ENCODE results near the gene RIPOR2. TPM values are rescaled to one million over a fixed set of nuclear protein-coding genes. Genes with fewer than 3 reads are reported as not detected.

Gene RIPOR2
- total RNA-seq = 9.9 TPM

DNA sequence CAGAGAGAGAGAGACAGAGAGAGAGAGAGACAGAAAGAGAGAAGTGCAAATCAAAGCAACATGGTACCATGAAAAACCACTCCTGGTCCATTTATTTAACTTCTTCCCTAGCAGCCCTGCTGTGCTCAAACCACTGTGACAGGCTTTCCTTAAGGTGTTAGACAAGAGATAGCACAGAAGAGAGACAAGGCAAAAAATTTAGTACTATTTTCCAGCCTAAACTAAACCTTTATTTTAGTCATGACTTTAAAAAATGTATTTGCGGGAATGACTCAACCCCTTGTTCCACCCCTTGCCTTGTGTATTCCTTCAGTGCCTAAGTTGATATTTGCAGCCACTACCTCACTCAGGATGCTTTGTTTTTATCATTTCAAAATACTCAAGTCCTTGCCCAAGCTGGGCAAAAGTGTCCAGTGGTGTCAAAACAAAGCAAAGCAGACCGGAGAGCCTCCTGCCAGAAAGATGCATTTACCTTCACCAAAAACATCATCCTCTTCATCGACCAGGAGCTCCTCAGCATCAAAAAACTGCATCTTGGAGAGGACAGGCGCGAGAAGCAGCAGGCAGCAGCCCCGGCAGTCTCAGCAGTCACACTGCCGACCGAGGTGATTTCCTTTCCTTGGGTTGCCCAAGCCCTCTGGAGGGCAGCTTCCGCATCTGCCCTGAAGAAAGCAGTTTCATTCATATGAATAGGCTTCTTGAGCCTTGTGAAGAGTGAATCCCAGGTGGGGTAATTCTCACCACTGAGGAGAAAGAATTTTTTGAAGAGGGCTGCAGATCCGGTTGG, at the start of gene RIPOR2:
RIPOR2 (minus strand) TSS at position 595 of the 787 bp plus-strand sequence; CDS start at position 533, 62 bp downstream.
- Histone ChIP-seq H3K4me3 (ENCODE audit: low read length in 3 of 3) (no peak within 1 kb of the TSS), H3K4me1 (ENCODE audit: control insufficient read depth in 3 of 3, insufficient read depth in 3 of 3, low read length in 3 of 3) (peaks cover 10 to 16% (median 15%) of the 10 kb centered on the region in 3 donors), H3K36me3 (ENCODE audit: control insufficient read depth in 3 of 3, insufficient read depth in 3 of 3, low read length in 3 of 3) (no peaks in the 10 kb centered on the region), H3K9me3 (ENCODE audit: control insufficient read depth in 3 of 3, low read length in 3 of 3) (no peaks in the 10 kb centered on the region), H3K27ac (ENCODE audit: low read depth, low read length) (no peak within 1 kb of the TSS), H3K27me3 (ENCODE audit: control insufficient read depth in 3 of 3, insufficient read depth in 3 of 3, low read length in 3 of 3) (no peaks in the 10 kb centered on the region), H3K9ac (ENCODE audit: low read depth in 1 of 3, low read length in 3 of 3) (no peak within 1 kb of the TSS)

DNA sequence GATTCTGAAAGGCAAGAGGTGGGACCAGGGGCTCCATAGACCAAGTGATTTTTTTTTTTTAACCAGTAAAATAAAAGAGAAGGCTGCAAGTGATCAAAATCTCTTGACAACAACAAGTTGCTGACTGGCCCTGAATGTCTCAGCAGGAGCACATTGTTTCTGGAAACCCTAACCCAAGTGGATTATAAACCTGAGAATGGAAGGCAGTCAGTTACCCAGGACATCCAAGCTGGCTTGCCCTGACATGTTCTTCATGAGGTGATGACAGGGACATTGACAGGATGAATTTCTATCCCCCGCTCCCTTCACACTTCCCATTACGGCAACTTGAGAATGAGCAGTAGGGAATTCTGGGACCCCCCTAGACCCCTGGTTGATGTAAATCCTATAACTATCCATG, 49.6 kb upstream of the RIPOR2 start:
- Histone ChIP-seq H3K27ac (ENCODE audit: low read depth, low read length) (no peak overlapping the region), H3K27me3 (ENCODE audit: control insufficient read depth in 3 of 3, insufficient read depth in 3 of 3, low read length in 3 of 3) (no peaks in the 10 kb centered on the region), H3K9ac (ENCODE audit: low read depth in 1 of 3, low read length in 3 of 3) (no peak overlapping the region), H3K36me3 (ENCODE audit: control insufficient read depth in 3 of 3, insufficient read depth in 3 of 3, low read length in 3 of 3) (no peaks in the 10 kb centered on the region), H3K4me3 (ENCODE audit: low read length in 3 of 3) (no peak overlapping the region), H3K9me3 (ENCODE audit: control insufficient read depth in 3 of 3, low read length in 3 of 3) (peaks cover 0 to 3% (median 0%) of the 10 kb centered on the region in 3 donors), H3K4me1 (ENCODE audit: control insufficient read depth in 3 of 3, insufficient read depth in 3 of 3, low read length in 3 of 3) (peaks cover 4 to 10% (median 8%) of the 10 kb centered on the region in 3 donors)

DNA sequence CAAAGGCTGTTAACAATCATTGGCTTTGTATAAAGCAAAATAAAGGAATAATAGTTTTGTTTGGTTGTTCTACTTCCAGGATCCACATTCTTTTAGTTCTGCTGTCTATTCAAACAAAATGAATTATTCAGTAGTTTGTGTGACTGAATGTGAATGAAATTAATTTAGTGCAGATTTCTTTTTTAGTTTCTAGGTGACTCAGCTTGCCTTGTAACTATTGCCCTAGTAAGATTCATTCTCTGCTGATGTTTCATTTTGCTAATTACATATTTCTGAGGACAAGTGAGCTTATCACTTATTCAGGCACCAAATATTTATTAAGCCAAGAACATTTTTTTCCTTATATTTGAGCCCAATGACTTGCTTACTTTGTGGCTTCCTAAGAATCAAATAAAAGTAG, 46.5 kb upstream of the RIPOR2 start:
- H3K4me3 ChIP-seq (ENCODE audit: low read length in 3 of 3) = no peak overlapping the region
- H3K9me3 ChIP-seq (ENCODE audit: control insufficient read depth in 3 of 3, low read length in 3 of 3) = no peaks in the 10 kb centered on the region
- H3K27ac ChIP-seq (ENCODE audit: low read depth, low read length) = no peak overlapping the region

DNA sequence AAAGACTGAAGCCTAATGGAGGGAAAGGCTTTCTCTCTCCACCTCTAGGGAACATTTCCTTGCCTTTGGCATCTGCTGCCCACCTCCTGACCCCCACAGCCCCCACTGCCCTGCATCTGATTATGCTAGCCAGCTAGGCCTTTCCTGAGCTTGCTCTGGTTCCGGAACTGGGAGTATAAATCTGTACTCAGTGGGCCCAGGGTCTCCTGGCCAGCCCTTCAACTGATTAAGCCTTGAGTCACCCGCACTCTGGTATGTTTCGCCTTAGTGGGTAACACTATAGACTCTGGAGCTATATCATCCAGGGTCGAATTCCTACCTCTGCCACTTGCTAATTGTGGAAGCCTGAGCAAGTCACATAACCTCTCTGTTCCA, 45.6 kb upstream of the RIPOR2 start:
- Histone ChIP-seq H3K4me3 (ENCODE audit: low read length in 3 of 3) (no peak overlapping the region), H3K4me1 (ENCODE audit: control insufficient read depth in 3 of 3, insufficient read depth in 3 of 3, low read length in 3 of 3) (peaks cover 4 to 10% (median 8%) of the 10 kb centered on the region in 3 donors), H3K27me3 (ENCODE audit: control insufficient read depth in 3 of 3, insufficient read depth in 3 of 3, low read length in 3 of 3) (no peaks in the 10 kb centered on the region), H3K36me3 (ENCODE audit: control insufficient read depth in 3 of 3, insufficient read depth in 3 of 3, low read length in 3 of 3) (no peaks in the 10 kb centered on the region), H3K9ac (ENCODE audit: low read depth in 1 of 3, low read length in 3 of 3) (no peak overlapping the region), H3K27ac (ENCODE audit: low read depth, low read length) (no peak overlapping the region), H3K9me3 (ENCODE audit: control insufficient read depth in 3 of 3, low read length in 3 of 3) (no peaks in the 10 kb centered on the region)

More for the DNA sequence above, 46.5 kb upstream of the RIPOR2 start:
- Histone ChIP-seq H3K9ac (ENCODE audit: low read depth in 1 of 3, low read length in 3 of 3) (no peak overlapping the region), H3K36me3 (ENCODE audit: control insufficient read depth in 3 of 3, insufficient read depth in 3 of 3, low read length in 3 of 3) (no peaks in the 10 kb centered on the region), H3K4me1 (ENCODE audit: control insufficient read depth in 3 of 3, insufficient read depth in 3 of 3, low read length in 3 of 3) (peaks cover 4 to 10% (median 8%) of the 10 kb centered on the region in 3 donors), H3K27me3 (ENCODE audit: control insufficient read depth in 3 of 3, insufficient read depth in 3 of 3, low read length in 3 of 3) (no peaks in the 10 kb centered on the region)

GRCh38 chr6:24980507-24981385, 45.0 kb upstream of the RIPOR2 start:
- Histone ChIP-seq H3K27ac (ENCODE audit: low read depth, low read length) (no peak overlapping the region), H3K36me3 (ENCODE audit: control insufficient read depth in 3 of 3, insufficient read depth in 3 of 3, low read length in 3 of 3) (no peaks in the 10 kb centered on the region), H3K9me3 (ENCODE audit: control insufficient read depth in 3 of 3, low read length in 3 of 3) (no peaks in the 10 kb centered on the region), H3K9ac (ENCODE audit: low read depth in 1 of 3, low read length in 3 of 3) (no peak overlapping the region), H3K4me3 (ENCODE audit: low read length in 3 of 3) (no peak overlapping the region), H3K27me3 (ENCODE audit: control insufficient read depth in 3 of 3, insufficient read depth in 3 of 3, low read length in 3 of 3) (no peaks in the 10 kb centered on the region), H3K4me1 (ENCODE audit: control insufficient read depth in 3 of 3, insufficient read depth in 3 of 3, low read length in 3 of 3) (peaks cover 4 to 8% (median 6%) of the 10 kb centered on the region in 3 donors)

GRCh38 chr6:24979176-24979575, 43.4 kb upstream of the RIPOR2 start:
- no peak overlapping the region for H3K4me3 ChIP-seq (ENCODE audit: low read length in 3 of 3)
- H3K9ac ChIP-seq (ENCODE audit: low read depth in 1 of 3, low read length in 3 of 3) = no peak overlapping the region
- no peaks in the 10 kb centered on the region for H3K36me3 ChIP-seq (ENCODE audit: control insufficient read depth in 3 of 3, insufficient read depth in 3 of 3, low read length in 3 of 3)
- H3K9me3 ChIP-seq (ENCODE audit: control insufficient read depth in 3 of 3, low read length in 3 of 3) = no peaks in the 10 kb centered on the region
- H3K27me3 ChIP-seq (ENCODE audit: control insufficient read depth in 3 of 3, insufficient read depth in 3 of 3, low read length in 3 of 3) = no peaks in the 10 kb centered on the region
- no peak overlapping the region for H3K27ac ChIP-seq (ENCODE audit: low read depth, low read length)
- H3K4me1 ChIP-seq (ENCODE audit: control insufficient read depth in 3 of 3, insufficient read depth in 3 of 3, low read length in 3 of 3) = no peaks in the 10 kb centered on the region

DNA sequence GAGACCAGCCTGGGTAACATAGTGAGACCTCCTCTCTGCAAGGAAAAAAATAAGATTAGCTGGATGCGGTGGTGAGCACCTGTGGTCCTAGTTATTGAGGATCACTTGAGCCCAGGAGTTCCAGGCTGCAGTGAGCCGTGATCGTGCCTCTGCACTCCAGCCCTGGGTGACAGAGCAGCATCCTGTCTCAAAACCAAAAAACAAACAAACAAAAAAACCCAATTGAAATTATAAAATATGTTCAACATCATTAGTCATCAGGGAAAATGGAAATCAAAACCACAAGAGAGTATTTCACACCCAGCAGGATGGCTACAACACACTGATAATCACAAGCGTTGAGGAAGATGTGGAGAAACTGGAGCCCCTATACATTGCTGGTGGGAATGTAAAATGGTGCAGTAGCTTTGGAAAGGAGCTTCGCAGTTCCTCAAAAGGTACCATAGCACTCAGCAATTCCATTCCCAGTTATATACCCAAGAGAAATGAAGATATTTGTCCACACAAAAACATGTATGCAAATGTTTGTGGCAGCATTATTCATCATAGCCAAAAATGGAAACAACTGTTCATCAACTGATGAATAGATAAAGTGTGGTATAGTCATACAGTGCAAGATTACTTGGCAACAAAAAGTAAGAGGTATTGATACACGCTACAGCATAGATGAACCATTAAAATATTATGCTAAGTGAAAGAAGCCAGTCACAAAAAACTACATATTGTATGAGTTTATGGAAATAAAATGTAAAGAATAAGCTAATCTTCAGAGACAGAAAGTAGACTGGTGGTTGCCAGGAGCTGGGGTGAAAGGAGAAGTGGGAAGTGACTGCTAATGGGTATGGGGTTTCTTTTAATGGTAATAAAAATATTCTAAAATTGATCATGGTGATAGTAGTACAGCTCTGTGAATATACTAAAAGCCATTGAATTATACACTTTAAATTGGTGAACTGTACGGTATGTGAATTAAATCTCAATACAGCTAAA, 38.7 kb upstream of the RIPOR2 start:
- no peak overlapping the region for H3K27ac ChIP-seq (ENCODE audit: low read depth, low read length)
- no peaks in the 10 kb centered on the region for H3K4me1 ChIP-seq (ENCODE audit: control insufficient read depth in 3 of 3, insufficient read depth in 3 of 3, low read length in 3 of 3)
- no peak overlapping the region for H3K9ac ChIP-seq (ENCODE audit: low read depth in 1 of 3, low read length in 3 of 3)
- H3K4me3 ChIP-seq (ENCODE audit: low read length in 3 of 3) = no peak overlapping the region
- no peaks in the 10 kb centered on the region for H3K27me3 ChIP-seq (ENCODE audit: control insufficient read depth in 3 of 3, insufficient read depth in 3 of 3, low read length in 3 of 3)
- H3K9me3 ChIP-seq (ENCODE audit: control insufficient read depth in 3 of 3, low read length in 3 of 3) = no peaks in the 10 kb centered on the region
- no peaks in the 10 kb centered on the region for H3K36me3 ChIP-seq (ENCODE audit: control insufficient read depth in 3 of 3, insufficient read depth in 3 of 3, low read length in 3 of 3)

- Histone ChIP-seq H3K9ac (ENCODE audit: low read depth in 1 of 3, low read length in 3 of 3) (no peak overlapping the region), H3K4me1 (ENCODE audit: control insufficient read depth in 3 of 3, insufficient read depth in 3 of 3, low read length in 3 of 3) (no peaks in the 10 kb centered on the region), H3K36me3 (ENCODE audit: control insufficient read depth in 3 of 3, insufficient read depth in 3 of 3, low read length in 3 of 3) (no peaks in the 10 kb centered on the region), H3K9me3 (ENCODE audit: control insufficient read depth in 3 of 3, low read length in 3 of 3) (no peaks in the 10 kb centered on the region), H3K27me3 (ENCODE audit: control insufficient read depth in 3 of 3, insufficient read depth in 3 of 3, low read length in 3 of 3) (no peaks in the 10 kb centered on the region), H3K4me3 (ENCODE audit: low read length in 3 of 3) (no peak overlapping the region), H3K27ac (ENCODE audit: low read depth, low read length) (no peak overlapping the region)
Observed at GRCh38 chr6:24972311-24972958, 36.7 kb upstream of the RIPOR2 start.

GRCh38 chr6:24971067-24971466, 35.3 kb upstream of the RIPOR2 start:
- Histone ChIP-seq H3K9me3 (ENCODE audit: control insufficient read depth in 3 of 3, low read length in 3 of 3) (no peaks in the 10 kb centered on the region), H3K9ac (ENCODE audit: low read depth in 1 of 3, low read length in 3 of 3) (no peak overlapping the region), H3K27ac (ENCODE audit: low read depth, low read length) (no peak overlapping the region), H3K4me1 (ENCODE audit: control insufficient read depth in 3 of 3, insufficient read depth in 3 of 3, low read length in 3 of 3) (no peaks in the 10 kb centered on the region), H3K36me3 (ENCODE audit: control insufficient read depth in 3 of 3, insufficient read depth in 3 of 3, low read length in 3 of 3) (no peaks in the 10 kb centered on the region), H3K4me3 (ENCODE audit: low read length in 3 of 3) (no peak overlapping the region), H3K27me3 (ENCODE audit: control insufficient read depth in 3 of 3, insufficient read depth in 3 of 3, low read length in 3 of 3) (no peaks in the 10 kb centered on the region)
